Measurements from ENCODE around the gene RPS19.

Gene RPS19

GRCh38 chr19:41864374-41864773, 4.3 kb downstream of the RPS19 start:
- Histone ChIP-seq H3K9ac (ENCODE audit: insufficient read length, low read depth) (peak overlapping the region; percentile 76), H3K4me1 (ENCODE audit: insufficient read depth, insufficient read length) (peaks cover 18% of the 10 kb centered on the region), H3K9me3 (ENCODE audit: insufficient read depth, low read length) (no peaks in the 10 kb centered on the region), H3K27me3 (ENCODE audit: insufficient read depth, insufficient read length) (no peaks in the 10 kb centered on the region), H3K4me3 (ENCODE audit: insufficient read length, low read depth) (no peak overlapping the region), H3K36me3 (ENCODE audit: insufficient read depth, insufficient read length, low read length) (peaks cover 84% of the 10 kb centered on the region)
- no peak for DNase-seq (ENCODE audit: low read depth, low spot score)
- TF ChIP-seq SUZ12 (IDR thresholded peaks at IDR 0.05; ENCODE audit: extremely low read depth, insufficient read depth, insufficient read length) (no peak), ZNF274 (IDR thresholded peaks at IDR 0.05; ENCODE audit: low read depth, low read length) (no peak), YY1 (IDR thresholded peaks at IDR 0.05; ENCODE audit: insufficient read depth, insufficient read length) (no peak)

- H3K9me3 ChIP-seq (ENCODE audit: insufficient read depth, low read length): no peaks in the 10 kb centered on the region
- TF ChIP-seq YY1 (IDR thresholded peaks at IDR 0.05; ENCODE audit: insufficient read depth, insufficient read length): no peak
- no peak for TF ChIP-seq ZNF274 (IDR thresholded peaks at IDR 0.05; ENCODE audit: low read depth, low read length)
- TF ChIP-seq SUZ12 (IDR thresholded peaks at IDR 0.05; ENCODE audit: extremely low read depth, insufficient read depth, insufficient read length): no peak
- H3K36me3 ChIP-seq (ENCODE audit: insufficient read depth, insufficient read length, low read length): peaks cover 92% of the 10 kb centered on the region
- no peak overlapping the region for H3K4me3 ChIP-seq (ENCODE audit: insufficient read length, low read depth)
- peaks cover 18% of the 10 kb centered on the region for H3K4me1 ChIP-seq (ENCODE audit: insufficient read depth, insufficient read length)
- no peak for DNase-seq (ENCODE audit: low read depth, low spot score)
- peak overlapping the region; percentile 42 for H3K9ac ChIP-seq (ENCODE audit: insufficient read length, low read depth)
- H3K27me3 ChIP-seq (ENCODE audit: insufficient read depth, insufficient read length): no peaks in the 10 kb centered on the region
Measured at GRCh38 chr19:41866284-41866683, 6.2 kb downstream of the RPS19 start.

GRCh38 chr19:41868120-41868988, 8.3 kb downstream of the RPS19 start:
- Histone ChIP-seq H3K4me1 (ENCODE audit: insufficient read depth, insufficient read length) (peaks cover 16% of the 10 kb centered on the region), H3K4me3 (ENCODE audit: insufficient read length, low read depth) (no peak overlapping the region), H3K9me3 (ENCODE audit: insufficient read depth, low read length) (no peaks in the 10 kb centered on the region), H3K36me3 (ENCODE audit: insufficient read depth, insufficient read length, low read length) (peaks cover 83% of the 10 kb centered on the region), H3K9ac (ENCODE audit: insufficient read length, low read depth) (peak overlapping the region; percentile 61), H3K27me3 (ENCODE audit: insufficient read depth, insufficient read length) (no peaks in the 10 kb centered on the region)
- TF ChIP-seq YY1 (IDR thresholded peaks at IDR 0.05; ENCODE audit: insufficient read depth, insufficient read length) (no peak), ZNF274 (IDR thresholded peaks at IDR 0.05; ENCODE audit: low read depth, low read length) (no peak), SUZ12 (IDR thresholded peaks at IDR 0.05; ENCODE audit: extremely low read depth, insufficient read depth, insufficient read length) (no peak)
- no peak for DNase-seq (ENCODE audit: low read depth, low spot score)

- Histone ChIP-seq H3K9ac (ENCODE audit: insufficient read length, low read depth) (no peak overlapping the region), H3K36me3 (ENCODE audit: insufficient read depth, insufficient read length, low read length) (peaks cover 77% of the 10 kb centered on the region), H3K9me3 (ENCODE audit: insufficient read depth, low read length) (no peaks in the 10 kb centered on the region), H3K4me1 (ENCODE audit: insufficient read depth, insufficient read length) (peaks cover 16% of the 10 kb centered on the region), H3K4me3 (ENCODE audit: insufficient read length, low read depth) (no peak overlapping the region), H3K27me3 (ENCODE audit: insufficient read depth, insufficient read length) (no peaks in the 10 kb centered on the region)
- TF ChIP-seq YY1 (IDR thresholded peaks at IDR 0.05; ENCODE audit: insufficient read depth, insufficient read length): no peak
- TF ChIP-seq SUZ12 (IDR thresholded peaks at IDR 0.05; ENCODE audit: extremely low read depth, insufficient read depth, insufficient read length): no peak
- no peak for DNase-seq (ENCODE audit: low read depth, low spot score)
Measured at GRCh38 chr19:41868989-41869300, 8.9 kb downstream of the RPS19 start.

- H3K9ac ChIP-seq (ENCODE audit: insufficient read length, low read depth): no peak overlapping the region
- no peaks in the 10 kb centered on the region for H3K9me3 ChIP-seq (ENCODE audit: insufficient read depth, low read length)
- no peak for DNase-seq (ENCODE audit: low read depth, low spot score)
- TF ChIP-seq SUZ12 (IDR thresholded peaks at IDR 0.05; ENCODE audit: extremely low read depth, insufficient read depth, insufficient read length) (no peak), YY1 (IDR thresholded peaks at IDR 0.05; ENCODE audit: insufficient read depth, insufficient read length) (no peak)
- peaks cover 11% of the 10 kb centered on the region for H3K4me1 ChIP-seq (ENCODE audit: insufficient read depth, insufficient read length)
- H3K4me3 ChIP-seq (ENCODE audit: insufficient read length, low read depth): no peak overlapping the region
- no peaks in the 10 kb centered on the region for H3K27me3 ChIP-seq (ENCODE audit: insufficient read depth, insufficient read length)
- peaks cover 72% of the 10 kb centered on the region for H3K36me3 ChIP-seq (ENCODE audit: insufficient read depth, insufficient read length, low read length)
Measured at GRCh38 chr19:41869374-41869955, 9.4 kb downstream of the RPS19 start.

- H3K27me3 ChIP-seq (ENCODE audit: insufficient read depth, insufficient read length): no peaks in the 10 kb centered on the region
- no peak for DNase-seq (ENCODE audit: low read depth, low spot score)
- H3K4me1 ChIP-seq (ENCODE audit: insufficient read depth, insufficient read length): peaks cover 8% of the 10 kb centered on the region
- peaks cover 62% of the 10 kb centered on the region for H3K36me3 ChIP-seq (ENCODE audit: insufficient read depth, insufficient read length, low read length)
- H3K9me3 ChIP-seq (ENCODE audit: insufficient read depth, low read length): no peaks in the 10 kb centered on the region
- no peak for TF ChIP-seq SUZ12 (IDR thresholded peaks at IDR 0.05; ENCODE audit: extremely low read depth, insufficient read depth, insufficient read length)
- no peak for TF ChIP-seq YY1 (IDR thresholded peaks at IDR 0.05; ENCODE audit: insufficient read depth, insufficient read length)
- TF ChIP-seq ZNF274 (IDR thresholded peaks at IDR 0.05; ENCODE audit: low read depth, low read length): no peak
- H3K4me3 ChIP-seq (ENCODE audit: insufficient read length, low read depth): no peak overlapping the region
- H3K9ac ChIP-seq (ENCODE audit: insufficient read length, low read depth): no peak overlapping the region
Measured at GRCh38 chr19:41870401-41870873, 10.4 kb downstream of the RPS19 start.

GRCh38 chr19:41871573-41872383, 11.7 kb downstream of the RPS19 start:
- Histone ChIP-seq H3K27me3 (ENCODE audit: insufficient read depth, insufficient read length) (no peaks in the 10 kb centered on the region), H3K9ac (ENCODE audit: insufficient read length, low read depth) (no peak overlapping the region), H3K36me3 (ENCODE audit: insufficient read depth, insufficient read length, low read length) (peaks cover 55% of the 10 kb centered on the region), H3K9me3 (ENCODE audit: insufficient read depth, low read length) (no peaks in the 10 kb centered on the region), H3K4me3 (ENCODE audit: insufficient read length, low read depth) (no peak overlapping the region), H3K4me1 (ENCODE audit: insufficient read depth, insufficient read length) (peaks cover 8% of the 10 kb centered on the region)
- DNase-seq (ENCODE audit: low read depth, low spot score): no peak
- TF ChIP-seq ZNF274 (IDR thresholded peaks at IDR 0.05; ENCODE audit: low read depth, low read length) (no peak), SUZ12 (IDR thresholded peaks at IDR 0.05; ENCODE audit: extremely low read depth, insufficient read depth, insufficient read length) (no peak), YY1 (IDR thresholded peaks at IDR 0.05; ENCODE audit: insufficient read depth, insufficient read length) (no peak)
